ENCODE measurements around the gene IDH3A.

GRCh38 chr15:78162038-78162437 is 12.9 kb downstream of the IDH3A start:
- TF ChIP-seq POLR2A (IDR thresholded peaks at IDR 0.05) = no peak
- TF ChIP-seq, protein P1, sequence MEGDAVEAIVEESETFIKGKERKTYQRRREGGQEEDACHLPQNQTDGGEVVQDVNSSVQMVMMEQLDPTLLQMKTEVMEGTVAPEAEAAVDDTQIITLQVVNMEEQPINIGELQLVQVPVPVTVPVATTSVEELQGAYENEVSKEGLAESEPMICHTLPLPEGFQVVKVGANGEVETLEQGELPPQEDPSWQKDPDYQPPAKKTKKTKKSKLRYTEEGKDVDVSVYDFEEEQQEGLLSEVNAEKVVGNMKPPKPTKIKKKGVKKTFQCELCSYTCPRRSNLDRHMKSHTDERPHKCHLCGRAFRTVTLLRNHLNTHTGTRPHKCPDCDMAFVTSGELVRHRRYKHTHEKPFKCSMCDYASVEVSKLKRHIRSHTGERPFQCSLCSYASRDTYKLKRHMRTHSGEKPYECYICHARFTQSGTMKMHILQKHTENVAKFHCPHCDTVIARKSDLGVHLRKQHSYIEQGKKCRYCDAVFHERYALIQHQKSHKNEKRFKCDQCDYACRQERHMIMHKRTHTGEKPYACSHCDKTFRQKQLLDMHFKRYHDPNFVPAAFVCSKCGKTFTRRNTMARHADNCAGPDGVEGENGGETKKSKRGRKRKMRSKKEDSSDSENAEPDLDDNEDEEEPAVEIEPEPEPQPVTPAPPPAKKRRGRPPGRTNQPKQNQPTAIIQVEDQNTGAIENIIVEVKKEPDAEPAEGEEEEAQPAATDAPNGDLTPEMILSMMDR (IDR thresholded peaks at IDR 0.05) = no peak
- no peak for TF ChIP-seq EP300 (IDR thresholded peaks at IDR 0.05)
- TF ChIP-seq POLR2AphosphoS5 (IDR thresholded peaks at IDR 0.05) = no peak

Data from sigmoid colon (tissue), 4 donors.